DOHH2 (cell line): Measurements from ENCODE around the gene MGAT4A.

Source experiments
- H3F3A ChIP-seq: fragments of 200-600 bp; sonication (generic), shearing (Covaris generic); 2 replicates; pipeline ENCODE4 v1.6.0; 2016; ENCODE audit warnings: antibody characterized with exemption, mild to moderate bottlenecking; ENCODE audit not compliant: control insufficient read depth, insufficient read depth
- H3K27ac ChIP-seq: fragments of 200-600 bp; sonication (generic); 2 replicates; pipeline ENCODE4 v1.5.1; 2014; ENCODE audit warnings: low read depth, mild to moderate bottlenecking, low read length, moderate library complexity
- H3K27me3 ChIP-seq: fragments of 200-600 bp; sonication (generic); 2 replicates; pipeline ENCODE4 v1.6.1; 2014; ENCODE audit warnings: mild to moderate bottlenecking, low read length, mixed read lengths; ENCODE audit not compliant: control insufficient read depth
- H3K36me3 ChIP-seq: fragments of 200-600 bp; sonication (generic); 2 replicates; pipeline ENCODE4 v1.6.1; 2014; ENCODE audit warnings: mild to moderate bottlenecking, low read length, moderate library complexity, mixed read lengths; ENCODE audit not compliant: control insufficient read depth
- H3K4me1 ChIP-seq: fragments of 200-600 bp; sonication (generic); 2 replicates; pipeline ENCODE4 v1.6.1; 2014; ENCODE audit warnings: mild to moderate bottlenecking, low read length, mixed read lengths; ENCODE audit not compliant: control insufficient read depth
- H3K4me2 ChIP-seq: fragments of 200-600 bp; sonication (generic); 2 replicates; pipeline ENCODE4 v1.6.0; 2014; ENCODE audit warnings: mild to moderate bottlenecking, low read length, moderate library complexity
- H3K4me3 ChIP-seq: fragments of 200-600 bp; sonication (generic); 2 replicates; pipeline ENCODE4 v1.5.1; 2014; ENCODE audit warnings: mild to moderate bottlenecking, low read length, mixed read lengths
- H3K79me2 ChIP-seq: fragments of 200-600 bp; sonication (generic); 2 replicates; pipeline ENCODE4 v1.6.1; 2014; ENCODE audit warnings: mild to moderate bottlenecking, low read length, mixed read lengths; ENCODE audit not compliant: control insufficient read depth
- H3K9me2 ChIP-seq: fragments of 200-600 bp; sonication (generic); replicated peaks from 2 replicates; pipeline ENCODE4 v1.6.1; 2014; ENCODE audit warnings: mild to moderate bottlenecking, low read length, mixed read lengths; ENCODE audit not compliant: control insufficient read depth
- H3K9me3 ChIP-seq: fragments of 200-600 bp; sonication (generic); 2 replicates; pipeline ENCODE4 v1.6.1; 2014; ENCODE audit warnings: antibody characterized with exemption, low read length, mixed read lengths; ENCODE audit not compliant: control insufficient read depth, insufficient read depth
- H4K20me1 ChIP-seq: fragments of 200-600 bp; sonication (generic); 2 replicates; pipeline ENCODE4 v1.6.0; 2014; ENCODE audit warnings: low read depth, mild to moderate bottlenecking, antibody characterized with exemption, low read length, moderate library complexity; ENCODE audit not compliant: control insufficient read depth, insufficient read depth
- EZH2phosphoT487 ChIP-seq: fragments of 200-600 bp; sonication (generic); IDR thresholded peaks from 2 replicates; pipeline ENCODE4 v1.6.1; 2017; ENCODE audit warnings: borderline replicate concordance, mild to moderate bottlenecking, antibody characterized with exemption, low read length, moderate library complexity, mixed read lengths
- TF ChIP-seq, protein P1 (sequence below): fragments of 200-600 bp; sonication (generic); IDR thresholded peaks from one replicate; pipeline ENCODE4 v1.5.1; 2014; ENCODE audit warnings: antibody characterized with exemption, mild to moderate bottlenecking, low read depth, low read length; ENCODE audit not compliant: poor library complexity, severe bottlenecking

The MGAT4A gene

DNA sequence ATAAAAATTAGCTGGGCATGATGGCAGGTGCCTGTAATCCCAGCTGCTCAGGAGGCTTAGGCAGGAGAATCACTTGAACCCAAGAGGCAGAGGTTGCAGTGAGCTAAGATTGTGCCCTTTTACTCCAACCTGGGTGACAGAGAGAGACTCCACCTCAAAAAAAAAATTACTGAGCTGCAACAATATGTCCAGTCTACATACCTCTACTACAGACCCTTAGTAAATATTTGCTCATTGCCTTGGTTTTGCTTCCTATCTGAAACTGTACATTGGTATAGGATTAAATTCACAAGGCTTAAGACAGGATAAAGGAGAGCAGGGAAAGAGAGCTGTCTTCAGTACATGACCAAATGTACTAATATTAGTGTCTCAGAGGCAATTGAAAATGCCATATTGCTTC lies 8.1 kb upstream of the MGAT4A start:
- Histone ChIP-seq H3K27me3 (peaks cover 11% of the 10 kb centered on the region), H4K20me1 (no peaks in the 10 kb centered on the region), H3K4me1 (peaks cover 13% of the 10 kb centered on the region), H3K9me2 (no peaks in the 10 kb centered on the region), H3K79me2 (no peaks in the 10 kb centered on the region), H3K4me3 (no peak overlapping the region), H3K4me2 (no peak overlapping the region), H3K36me3 (no peaks in the 10 kb centered on the region), H3K9me3 (no peaks in the 10 kb centered on the region), H3F3A (no peaks in the 10 kb centered on the region), H3K27ac (no peak overlapping the region)
- TF ChIP-seq, protein P1, sequence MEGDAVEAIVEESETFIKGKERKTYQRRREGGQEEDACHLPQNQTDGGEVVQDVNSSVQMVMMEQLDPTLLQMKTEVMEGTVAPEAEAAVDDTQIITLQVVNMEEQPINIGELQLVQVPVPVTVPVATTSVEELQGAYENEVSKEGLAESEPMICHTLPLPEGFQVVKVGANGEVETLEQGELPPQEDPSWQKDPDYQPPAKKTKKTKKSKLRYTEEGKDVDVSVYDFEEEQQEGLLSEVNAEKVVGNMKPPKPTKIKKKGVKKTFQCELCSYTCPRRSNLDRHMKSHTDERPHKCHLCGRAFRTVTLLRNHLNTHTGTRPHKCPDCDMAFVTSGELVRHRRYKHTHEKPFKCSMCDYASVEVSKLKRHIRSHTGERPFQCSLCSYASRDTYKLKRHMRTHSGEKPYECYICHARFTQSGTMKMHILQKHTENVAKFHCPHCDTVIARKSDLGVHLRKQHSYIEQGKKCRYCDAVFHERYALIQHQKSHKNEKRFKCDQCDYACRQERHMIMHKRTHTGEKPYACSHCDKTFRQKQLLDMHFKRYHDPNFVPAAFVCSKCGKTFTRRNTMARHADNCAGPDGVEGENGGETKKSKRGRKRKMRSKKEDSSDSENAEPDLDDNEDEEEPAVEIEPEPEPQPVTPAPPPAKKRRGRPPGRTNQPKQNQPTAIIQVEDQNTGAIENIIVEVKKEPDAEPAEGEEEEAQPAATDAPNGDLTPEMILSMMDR: no peak
- TF ChIP-seq EZH2phosphoT487: no peak

DNA sequence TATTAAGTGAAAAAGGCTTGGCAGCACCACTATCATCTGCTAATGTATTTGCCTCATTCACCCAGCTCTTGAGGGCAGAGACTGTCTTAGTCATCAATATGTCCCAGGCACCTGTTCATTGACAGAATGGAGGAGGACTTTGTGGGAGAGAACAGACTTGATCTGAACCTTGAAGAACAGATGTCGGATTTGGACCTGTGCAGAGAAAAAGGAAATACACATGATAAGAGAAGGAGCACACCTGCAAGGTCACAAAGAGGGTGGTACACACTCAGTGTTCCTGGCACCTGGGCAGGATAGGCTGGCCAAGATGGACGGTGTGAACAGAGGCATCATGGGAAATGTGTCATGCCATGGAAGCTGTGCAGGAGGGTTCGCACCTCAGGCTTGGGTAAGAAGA lies 7.4 kb upstream of the MGAT4A start:
- H3K27ac ChIP-seq: no peak overlapping the region
- no peaks in the 10 kb centered on the region for H4K20me1 ChIP-seq
- TF ChIP-seq EZH2phosphoT487: no peak
- TF ChIP-seq, protein P1: no peak
- H3K9me2 ChIP-seq: no peaks in the 10 kb centered on the region
- H3K36me3 ChIP-seq: no peaks in the 10 kb centered on the region
- peaks cover 11% of the 10 kb centered on the region for H3K27me3 ChIP-seq
- H3F3A ChIP-seq: no peaks in the 10 kb centered on the region
- no peak overlapping the region for H3K4me2 ChIP-seq
- no peaks in the 10 kb centered on the region for H3K9me3 ChIP-seq
- H3K4me1 ChIP-seq: peaks cover 11% of the 10 kb centered on the region
- no peak overlapping the region for H3K4me3 ChIP-seq
- H3K79me2 ChIP-seq: no peaks in the 10 kb centered on the region

DNA sequence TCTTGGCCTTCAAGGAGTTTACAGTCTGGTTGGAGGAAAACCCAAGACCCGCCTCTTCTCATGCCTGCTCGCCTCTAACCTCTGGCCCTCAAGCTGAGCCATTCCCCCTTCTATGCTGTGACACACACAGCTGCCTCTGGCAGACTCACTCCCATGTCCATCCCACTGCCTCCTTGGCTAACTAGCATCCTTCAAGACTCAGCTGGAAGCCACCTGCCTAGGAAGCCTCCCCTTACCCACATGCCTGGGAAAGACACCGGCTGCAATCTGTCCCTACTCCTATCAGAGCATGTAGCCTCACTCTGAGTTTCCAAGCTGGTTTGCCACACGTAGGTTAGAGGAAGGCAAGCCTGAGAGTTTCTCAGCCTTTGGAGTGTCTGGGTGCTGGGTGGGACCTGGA lies 6.9 kb upstream of the MGAT4A start:
- H3K9me3 ChIP-seq: no peaks in the 10 kb centered on the region
- H3K27ac ChIP-seq: no peak overlapping the region
- peaks cover 11% of the 10 kb centered on the region for H3K4me1 ChIP-seq
- H3K4me3 ChIP-seq: no peak overlapping the region
- no peaks in the 10 kb centered on the region for H3K36me3 ChIP-seq
- peaks cover 11% of the 10 kb centered on the region for H3K27me3 ChIP-seq
- no peaks in the 10 kb centered on the region for H3K79me2 ChIP-seq
- H3F3A ChIP-seq: no peaks in the 10 kb centered on the region
- no peak for TF ChIP-seq EZH2phosphoT487
- TF ChIP-seq, protein P1: no peak
- H4K20me1 ChIP-seq: no peaks in the 10 kb centered on the region
- no peaks in the 10 kb centered on the region for H3K9me2 ChIP-seq
- no peak overlapping the region for H3K4me2 ChIP-seq

DNA sequence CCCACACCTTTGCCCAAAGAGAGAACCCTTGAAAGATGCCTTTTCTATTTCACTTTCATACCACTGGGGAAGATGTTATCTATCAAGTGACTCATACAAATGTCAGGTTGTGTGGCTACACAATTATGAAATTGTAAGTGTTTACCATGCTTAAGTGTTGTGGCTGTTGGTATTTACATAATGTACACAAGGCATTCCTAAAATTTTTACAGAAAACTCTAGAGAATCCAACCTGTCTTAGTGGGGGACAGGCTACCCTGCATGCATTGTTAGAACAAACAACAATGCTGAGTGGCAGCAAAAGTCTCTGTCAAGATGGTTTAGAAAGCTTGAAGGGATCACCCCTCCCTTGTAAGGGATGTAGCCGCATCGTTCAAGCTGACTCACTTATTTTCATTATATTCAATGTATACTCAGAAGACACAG lies 5.5 kb upstream of the MGAT4A start:
- peaks cover 21% of the 10 kb centered on the region for H3K4me1 ChIP-seq
- H3K27ac ChIP-seq: no peak overlapping the region
- no peaks in the 10 kb centered on the region for H3K79me2 ChIP-seq
- H4K20me1 ChIP-seq: no peaks in the 10 kb centered on the region
- H3K27me3 ChIP-seq: peaks cover 21% of the 10 kb centered on the region
- H3K4me2 ChIP-seq: no peak overlapping the region
- H3K9me3 ChIP-seq: no peaks in the 10 kb centered on the region
- no peaks in the 10 kb centered on the region for H3K36me3 ChIP-seq
- H3K9me2 ChIP-seq: no peaks in the 10 kb centered on the region
- no peak overlapping the region for H3K4me3 ChIP-seq
- TF ChIP-seq, protein P1: no peak
- TF ChIP-seq EZH2phosphoT487: no peak
- no peaks in the 10 kb centered on the region for H3F3A ChIP-seq
